Fibroblast of lung (primary cell): Measurements from ENCODE around the gene EIF2D. TPM values are rescaled to one million over a fixed set of nuclear protein-coding genes. Genes with fewer than 3 reads are reported as not detected.
A peak's percentile ranks its signal among the peaks of the same experiment; 100 is the strongest.

Source experiments
- DNase-seq, 2 donors: peaks; one replicate each; pipeline versions ENCODE4 v3.0.0 to v3.0.0-alpha.2; 2010; ENCODE audit warnings: low read depth in 2 of 2
- H2AFZ ChIP-seq: 2 replicates; pipeline ENCODE4 v1.5.1; 2012; ENCODE audit warnings: low read length, control low read depth, inconsistent platforms
- H3K27ac ChIP-seq: 2 replicates; pipeline ENCODE4 v1.5.1; 2011; ENCODE audit warnings: low read length, control low read depth; ENCODE audit not compliant: insufficient read depth
- H3K27me3 ChIP-seq: 2 replicates; pipeline ENCODE4 v1.5.1; 2011; ENCODE audit warnings: mild to moderate bottlenecking, low read length; ENCODE audit not compliant: control insufficient read depth, insufficient read depth
- H3K36me3 ChIP-seq: 2 replicates; pipeline ENCODE4 v1.5.1; 2011; ENCODE audit warnings: low read length; ENCODE audit not compliant: control insufficient read depth, insufficient read depth
- H3K4me1 ChIP-seq: 2 replicates; pipeline ENCODE4 v1.5.1; 2011; ENCODE audit warnings: low read length; ENCODE audit not compliant: control insufficient read depth, insufficient read depth; ENCODE audit errors: extremely low read depth
- H3K4me2 ChIP-seq: 2 replicates; pipeline ENCODE4 v1.5.1; 2011; ENCODE audit warnings: low read length, control low read depth; ENCODE audit not compliant: insufficient read depth; ENCODE audit errors: extremely low read depth
- H3K4me3 ChIP-seq, 4 experiments: fragments of 200-600 bp in 1 of 4; sonication (generic) in 1 of 4; replicated peaks in 1 of 4; 2 replicates each; pipeline ENCODE4 v1.5.1; 2011 to 2016; ENCODE audit warnings: low read length in 4 of 4, low read depth in 3 of 4, mild to moderate bottlenecking in 3 of 4, control low read depth in 2 of 4, inconsistent platforms in 1 of 4, mixed read lengths in 1 of 4; ENCODE audit not compliant: insufficient read depth in 1 of 4; ENCODE audit errors: control extremely low read depth in 1 of 4
- H3K79me2 ChIP-seq: 2 replicates; pipeline ENCODE4 v1.5.1; 2012; ENCODE audit warnings: mild to moderate bottlenecking, low read length, inconsistent platforms; ENCODE audit not compliant: control insufficient read depth, insufficient read depth
- H3K9ac ChIP-seq: 2 replicates; pipeline ENCODE4 v1.5.1; 2011; ENCODE audit warnings: mild to moderate bottlenecking, low read length, control low read depth; ENCODE audit not compliant: insufficient read depth
- H3K9me3 ChIP-seq: 2 replicates; pipeline ENCODE4 v1.5.1; 2012; ENCODE audit warnings: low read depth, low read length; ENCODE audit not compliant: control insufficient read depth, insufficient read depth
- H4K20me1 ChIP-seq: 2 replicates; pipeline ENCODE4 v1.5.1; 2011; ENCODE audit warnings: low read length; ENCODE audit not compliant: control insufficient read depth, insufficient read depth; ENCODE audit errors: extremely low read depth
- EZH2 ChIP-seq: IDR thresholded peaks from 2 replicates; pipeline ENCODE4 v1.5.1; 2012; ENCODE audit warnings: low read length, control low read depth, mild to moderate bottlenecking; ENCODE audit errors: missing control alignments
- polyA plus RNA-seq, 2 donors: library from polyadenylated mRNA; depleted of rRNA in 1 of 2; stranded (reverse) in 1 of 2; unstranded in 1 of 2; fragments of >200 nt; gene quantifications; 2 replicates each; pipeline ENCODE4 v1.2.1, GENCODE V29; 2011 to 2012; ENCODE audit warnings: missing spikeins in 1 of 2
- total RNA-seq: library from RNA; depleted of rRNA; stranded (reverse); fragments of >200 nt; gene quantifications from 2 replicates; pipeline ENCODE4 v1.2.1, GENCODE V29; 2014
- TF ChIP-seq, protein P1 (sequence below), 2 donors: IDR thresholded peaks in 1 of 2; conservative IDR thresholded peaks in 1 of 2; 1 replicate in 1 of 2; 2 replicates in 1 of 2; pipeline ENCODE4 v1.5.1; 2011 to 2012; ENCODE audit warnings: low read length in 2 of 2, control low read depth in 1 of 2, inconsistent platforms in 1 of 2, low read depth in 1 of 2, mild to moderate bottlenecking in 1 of 2

Gene EIF2D
- total and polyA plus RNA-seq, 2 donors (not counting 1 experiment from before 2014, with no cell fraction given): 53.0 to 59.8 TPM

DNA sequence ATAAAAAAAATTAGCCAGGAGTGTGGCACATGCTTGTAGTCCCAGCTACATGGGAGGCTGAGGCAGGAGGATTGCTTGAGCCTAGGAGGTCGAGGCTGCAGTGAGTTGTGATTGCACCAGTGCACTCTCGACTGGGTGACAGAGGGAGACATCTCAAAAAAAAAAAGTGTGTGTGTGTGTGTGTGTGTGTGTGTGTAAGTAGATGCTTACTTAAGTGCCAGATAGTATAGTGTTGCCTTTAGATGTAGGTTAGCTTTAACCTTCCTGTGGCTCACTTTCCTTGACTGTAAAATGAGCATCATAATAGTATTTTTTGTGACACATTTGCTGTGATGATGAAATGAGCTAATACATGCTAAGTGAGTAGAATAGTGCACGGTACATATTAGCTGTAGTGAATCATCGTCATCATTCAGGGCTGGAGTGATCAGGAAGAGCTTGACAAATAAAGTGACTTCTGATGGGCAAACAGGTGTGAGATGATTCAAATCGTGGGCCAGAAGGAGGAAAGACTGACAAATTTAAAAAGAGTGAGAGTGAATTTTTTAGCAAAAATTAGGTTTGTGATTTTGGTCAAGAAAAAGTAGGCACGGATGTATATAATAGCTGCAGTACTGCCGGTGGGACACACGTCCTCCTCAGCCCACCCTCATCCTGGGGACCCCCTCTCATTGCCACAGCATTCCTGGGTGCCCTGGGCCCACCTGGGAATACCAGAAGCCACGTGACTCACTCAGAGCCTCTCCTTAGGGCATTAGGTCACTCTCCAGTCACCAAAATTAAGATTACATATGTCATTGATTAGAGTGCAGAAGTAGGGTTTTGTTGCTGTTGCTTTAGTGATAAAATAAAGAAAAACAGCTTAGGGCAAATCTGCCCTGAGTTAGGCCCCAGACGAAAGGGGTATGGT is 33.9 kb downstream of the EIF2D start:
- Histone ChIP-seq H4K20me1 (no peaks in the 10 kb centered on the region), H3K27ac (no peak overlapping the region), H3K9me3 (no peaks in the 10 kb centered on the region)

DNA sequence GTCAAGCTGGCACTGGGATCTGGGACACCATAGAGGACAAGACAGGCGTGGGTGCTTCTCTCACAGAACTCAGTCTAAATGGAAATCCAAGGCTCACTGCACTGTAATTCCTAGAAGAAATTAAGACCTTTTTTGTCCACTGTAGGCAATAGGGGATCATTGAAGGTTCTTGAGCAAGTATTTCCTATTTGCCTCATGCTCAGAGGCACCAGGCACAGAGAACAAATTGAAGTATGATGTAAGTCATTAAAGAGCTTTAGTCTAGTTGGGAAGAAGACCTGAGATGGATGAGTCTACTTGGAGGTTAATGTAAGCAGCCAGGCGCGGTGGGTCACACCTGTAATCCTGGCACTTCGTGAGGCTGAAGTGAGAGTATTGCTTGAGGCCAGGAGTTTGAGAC is 34.6 kb downstream of the EIF2D start:
- Histone ChIP-seq H3K27ac (no peak overlapping the region), H3K79me2 (no peaks in the 10 kb centered on the region), H3K4me3 (no peak overlapping the region), H3K4me1 (no peaks in the 10 kb centered on the region), H3K9ac (no peak overlapping the region), H2AFZ (no peak overlapping the region), H3K4me2 (no peak overlapping the region), H3K27me3 (no peaks in the 10 kb centered on the region), H3K9me3 (no peaks in the 10 kb centered on the region), H3K36me3 (no peaks in the 10 kb centered on the region), H4K20me1 (no peaks in the 10 kb centered on the region)
- TF ChIP-seq, protein P1, sequence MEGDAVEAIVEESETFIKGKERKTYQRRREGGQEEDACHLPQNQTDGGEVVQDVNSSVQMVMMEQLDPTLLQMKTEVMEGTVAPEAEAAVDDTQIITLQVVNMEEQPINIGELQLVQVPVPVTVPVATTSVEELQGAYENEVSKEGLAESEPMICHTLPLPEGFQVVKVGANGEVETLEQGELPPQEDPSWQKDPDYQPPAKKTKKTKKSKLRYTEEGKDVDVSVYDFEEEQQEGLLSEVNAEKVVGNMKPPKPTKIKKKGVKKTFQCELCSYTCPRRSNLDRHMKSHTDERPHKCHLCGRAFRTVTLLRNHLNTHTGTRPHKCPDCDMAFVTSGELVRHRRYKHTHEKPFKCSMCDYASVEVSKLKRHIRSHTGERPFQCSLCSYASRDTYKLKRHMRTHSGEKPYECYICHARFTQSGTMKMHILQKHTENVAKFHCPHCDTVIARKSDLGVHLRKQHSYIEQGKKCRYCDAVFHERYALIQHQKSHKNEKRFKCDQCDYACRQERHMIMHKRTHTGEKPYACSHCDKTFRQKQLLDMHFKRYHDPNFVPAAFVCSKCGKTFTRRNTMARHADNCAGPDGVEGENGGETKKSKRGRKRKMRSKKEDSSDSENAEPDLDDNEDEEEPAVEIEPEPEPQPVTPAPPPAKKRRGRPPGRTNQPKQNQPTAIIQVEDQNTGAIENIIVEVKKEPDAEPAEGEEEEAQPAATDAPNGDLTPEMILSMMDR (conservative IDR thresholded peaks at IDR 0.05 in 1 of 2, IDR thresholded peaks at IDR 0.05 in 1 of 2; ENCODE audit: low read depth in 1 of 2, low read length in 2 of 2): no peak
- TF ChIP-seq EZH2: no peak
- no peak for DNase-seq

More for the DNA sequence above, 33.9 kb downstream of the EIF2D start:
- H3K27me3 ChIP-seq: no peaks in the 10 kb centered on the region
- no peak overlapping the region for H3K9ac ChIP-seq
- no peak for TF ChIP-seq EZH2
- TF ChIP-seq, protein P1 (conservative IDR thresholded peaks at IDR 0.05 in 1 of 2, IDR thresholded peaks at IDR 0.05 in 1 of 2; ENCODE audit: low read depth in 1 of 2, low read length in 2 of 2): no peak
- H3K4me1 ChIP-seq: no peaks in the 10 kb centered on the region
- H3K4me3 ChIP-seq: no peak overlapping the region
- no peak overlapping the region for H3K4me2 ChIP-seq
- no peaks in the 10 kb centered on the region for H3K36me3 ChIP-seq
- no peak overlapping the region for H2AFZ ChIP-seq
- DNase-seq: peak in 1 of 2 donors; percentile 27
- no peaks in the 10 kb centered on the region for H3K79me2 ChIP-seq

DNA sequence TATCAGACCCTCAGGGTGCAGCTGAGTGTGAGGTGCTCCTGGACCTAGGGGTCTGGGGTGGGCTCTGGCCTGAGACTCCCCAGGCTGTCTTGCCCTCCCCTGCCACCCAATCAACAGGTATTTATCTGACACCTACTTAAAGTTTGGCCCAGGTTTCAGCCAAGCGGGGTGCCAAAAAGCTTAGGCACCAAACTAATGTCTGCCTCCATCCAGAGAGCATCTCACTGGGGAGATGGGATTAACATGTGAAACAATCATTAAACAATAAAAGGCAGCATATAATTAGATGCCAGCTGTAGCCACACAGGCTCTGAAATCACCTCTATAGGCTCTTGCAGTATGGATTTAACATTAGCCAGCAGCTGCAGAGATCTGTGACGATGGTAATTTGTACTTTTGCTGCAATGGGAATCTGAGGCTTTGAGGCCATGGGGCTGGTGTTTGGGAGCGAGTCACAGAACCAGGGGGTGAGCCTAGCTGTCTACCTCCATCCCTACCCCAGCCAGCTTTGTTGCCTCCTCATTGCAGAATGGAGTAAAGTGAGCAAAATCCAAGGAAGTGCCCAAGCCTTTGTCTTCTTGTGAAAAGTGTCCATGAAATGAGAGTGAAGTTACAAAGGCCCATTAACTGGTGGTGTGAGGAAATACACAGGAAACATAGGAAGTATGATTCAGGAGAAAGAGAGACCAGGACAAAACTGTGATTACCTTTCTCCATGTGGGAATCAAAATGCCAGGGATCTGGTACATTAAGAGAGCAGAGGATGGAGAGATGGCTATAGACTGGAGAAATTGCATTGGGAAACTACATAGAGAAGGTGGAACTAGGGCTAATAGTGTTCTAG is 36.1 kb downstream of the EIF2D start:
- H4K20me1 ChIP-seq: no peaks in the 10 kb centered on the region
- H3K4me3 ChIP-seq: no peak overlapping the region
- no peaks in the 10 kb centered on the region for H3K36me3 ChIP-seq
- no peak overlapping the region for H3K9ac ChIP-seq
- TF ChIP-seq, protein P1 (conservative IDR thresholded peaks at IDR 0.05 in 1 of 2, IDR thresholded peaks at IDR 0.05 in 1 of 2; ENCODE audit: low read depth in 1 of 2, low read length in 2 of 2): no peak
- no peak for TF ChIP-seq EZH2
- H2AFZ ChIP-seq: no peak overlapping the region
- no peak overlapping the region for H3K27ac ChIP-seq
- H3K79me2 ChIP-seq: no peaks in the 10 kb centered on the region
- no peaks in the 10 kb centered on the region for H3K4me1 ChIP-seq
- no peaks in the 10 kb centered on the region for H3K9me3 ChIP-seq
- H3K27me3 ChIP-seq: no peaks in the 10 kb centered on the region
- DNase-seq: no peak
- H3K4me2 ChIP-seq: no peak overlapping the region
